GM12878 (cell line): ENCODE results near the gene PIGV. TPM values are rescaled to one million over a fixed set of nuclear protein-coding genes. Genes with fewer than 3 reads are reported as not detected.

Source experiments
- ATAC-seq: fragments of 200-7000 bp; cut with Tn5 transposase; 3 replicates; pipeline ENCODE4 v1.9.1; 2020; ENCODE audit warnings: mild to moderate bottlenecking, moderate library complexity
- BruUV-seq: library from RNA; stranded (reverse); fragments of 400-500 nt; replicated peaks from 2 replicates; lab custom pipeline; 2021; lab: Mats Ljungman, UMichigan
- CTCF ChIA-PET: fragments of 300-600 bp; sonication (Branson Sonifier 250); formaldehyde crosslinking; extraction: SDS; loops from one replicate; lab custom pipeline; 2021; ENCODE audit warnings: inconsistent platforms; lab: Yijun Ruan, JAX
- POLR2A ChIA-PET: fragments of 350-600 bp; formaldehyde crosslinking; extraction: SDS; loops from one replicate; lab custom pipeline; 2021; ENCODE audit warnings: inconsistent platforms; lab: Charles Lee
- RAD21 ChIA-PET: fragments of 300-600 bp; sonication (Branson Sonifier 250); formaldehyde crosslinking; loops from one replicate; lab custom pipeline; 2023; ENCODE audit warnings: antibody characterized with exemption; ENCODE audit not compliant: unreplicated experiment; lab: Charles Lee
- SMC1A ChIA-PET: fragments of 300-600 bp; sonication (Branson Sonifier 250); formaldehyde crosslinking; loops from one replicate; lab custom pipeline; 2023; ENCODE audit not compliant: unreplicated experiment, uncharacterized antibody; lab: Charles Lee
- DNase-seq: peaks from one replicate; pipeline ENCODE4 v3.0.0-alpha.2; 2011; ENCODE audit warnings: low read depth, low spot score
- FAIRE-seq: peaks from 3 replicates; lab custom pipeline; 2011; peaks lifted over from hg19 to GRCh38; lab: Jason Lieb, UNC
- H2AFZ ChIP-seq: 2 replicates; pipeline ENCODE4 v1.6.0; 2011; ENCODE audit warnings: low read depth, low read length, control low read depth; ENCODE audit not compliant: control insufficient read depth
- H3K27ac ChIP-seq: 2 replicates; pipeline ENCODE4 v1.5.1; 2011; ENCODE audit warnings: control low read depth; ENCODE audit not compliant: control insufficient read depth, insufficient read depth
- H3K27me3 ChIP-seq, 2 experiments: replicated peaks in 1 of 2; 2 replicates each; pipeline versions ENCODE4 v1.6.0 to v1.6.1; 2011; ENCODE audit warnings: low read length in 1 of 2; ENCODE audit not compliant: control insufficient read depth in 2 of 2, insufficient read depth in 2 of 2
- H3K36me3 ChIP-seq, 2 experiments: 2 replicates each; pipeline ENCODE4 v1.5.1; 2011; ENCODE audit warnings: low read length in 1 of 2; ENCODE audit not compliant: control insufficient read depth in 2 of 2, insufficient read depth in 2 of 2
- H3K4me1 ChIP-seq: 2 replicates; pipeline ENCODE4 v1.6.1; 2011; ENCODE audit warnings: mild to moderate bottlenecking, low read length, moderate library complexity, mixed read lengths; ENCODE audit not compliant: control insufficient read depth, insufficient read depth
- H3K4me2 ChIP-seq: 2 replicates; pipeline ENCODE4 v1.6.0; 2011; ENCODE audit warnings: control low read depth; ENCODE audit not compliant: control insufficient read depth, insufficient read depth
- H3K4me3 ChIP-seq: fragments of 200-600 bp; sonication (generic); 2 replicates; pipeline ENCODE4 v1.5.1; 2016
- H3K79me2 ChIP-seq: 2 replicates; pipeline ENCODE4 v1.6.0; 2011; ENCODE audit warnings: low read length; ENCODE audit not compliant: control insufficient read depth, insufficient read depth
- H3K9ac ChIP-seq: 2 replicates; pipeline ENCODE4 v1.8.0; 2011; ENCODE audit warnings: low read length, control low read depth, mixed read lengths; ENCODE audit not compliant: control insufficient read depth, insufficient read depth
- H3K9me3 ChIP-seq: replicated peaks from 3 replicates; pipeline ENCODE4 v1.5.1; 2011; ENCODE audit warnings: mild to moderate bottlenecking, low read length; ENCODE audit not compliant: control insufficient read depth, insufficient read depth
- H4K20me1 ChIP-seq: 2 replicates; pipeline ENCODE4 v1.6.0; 2011; ENCODE audit not compliant: control insufficient read depth, insufficient read depth
- BCL11A ChIP-seq: IDR thresholded peaks from 2 replicates; pipeline ENCODE4 v1.6.1; 2011; ENCODE audit warnings: low read depth, low read length
- CREB1 ChIP-seq: IDR thresholded peaks from 2 replicates; pipeline ENCODE4 v1.6.1; 2012; ENCODE audit warnings: low read depth, mild to moderate bottlenecking, inconsistent platforms
- CREM ChIP-seq: IDR thresholded peaks from 2 replicates; pipeline ENCODE4 v1.6.1; 2014; ENCODE audit warnings: antibody characterized with exemption, low read depth
- ETV6 ChIP-seq, 2 experiments: fragments of 450-650 bp in 1 of 2; IDR thresholded peaks in 1 of 2; conservative IDR thresholded peaks in 1 of 2; 2 replicates each; pipeline ENCODE4 v1.6.1; 2014; ENCODE audit warnings: antibody characterized with exemption in 1 of 2, borderline replicate concordance in 1 of 2, low read depth in 1 of 2, mild to moderate bottlenecking in 1 of 2, moderate library complexity in 1 of 2
- GABPA ChIP-seq: IDR thresholded peaks from 2 replicates; pipeline ENCODE4 v1.6.1; 2014; ENCODE audit warnings: antibody characterized with exemption, low read depth, mild to moderate bottlenecking, inconsistent platforms
- GATAD2B ChIP-seq: fragments of 450-650 bp; conservative IDR thresholded peaks from 2 replicates; pipeline ENCODE4 v1.6.1; 2017; ENCODE audit warnings: low read depth, mild to moderate bottlenecking, moderate library complexity
- KDM1A ChIP-seq: fragments of 200-600 bp; sonication (generic); IDR thresholded peaks from 2 replicates; pipeline ENCODE4 v1.6.1; 2016; ENCODE audit warnings: borderline replicate concordance
- KLF5 ChIP-seq: fragments of 450-650 bp; IDR thresholded peaks from 2 replicates; pipeline ENCODE4 v1.6.1; 2014; ENCODE audit warnings: mild to moderate bottlenecking; ENCODE audit not compliant: partially characterized antibody
- PAX5 ChIP-seq: IDR thresholded peaks from 2 replicates; pipeline ENCODE4 v1.6.1; 2011; ENCODE audit warnings: low read depth, low read length, borderline replicate concordance
- POLR2AphosphoS5 ChIP-seq: IDR thresholded peaks from 2 replicates; pipeline ENCODE4 v1.6.1; 2011; ENCODE audit warnings: mild to moderate bottlenecking, low read length, inconsistent platforms
- WGBS: methylation state at CpG from one replicate; pipeline ENCODE4 v1.1.6; 2016; ENCODE audit warnings: low lambda C conversion rate; ENCODE audit not compliant: insufficient replicate concordance, insufficient coverage; ENCODE audit errors: missing lambda C conversion rate; 5-methylcytosine and 5-hydroxymethylcytosine counted together
- in situ Hi-C: fragments of 300-500 bp; cut with MboI; formaldehyde crosslinking; loops from 9 replicates; pipeline ENCODE4 v1.14.3; 2018; ENCODE audit warnings: mixed read lengths
- intact Hi-C: fragments of 100-400 bp; cut with micrococcal nuclease; formaldehyde crosslinking; loops from one replicate; pipeline ENCODE4 v1.14.2; 2022; ENCODE audit not compliant: unreplicated experiment
- polyA plus RNA-seq, 11 experiments: library from polyadenylated mRNA; depleted of rRNA in 4 of 11; unstranded in 6 of 11; stranded (reverse) in 5 of 11; fragments of >200 nt; fragmentation: Nextera tagmentation in 4 of 11; fragmentation: Illumina TruSeq in 1 of 11; extraction: Ambion mirVana in 4 of 11; extraction: Trizol in 1 of 11; gene quantifications; 1 replicate in 1 of 11; 2 replicates in 10 of 11; pipeline versions ENCODE4 v1.2.1 to v1.2.3, GENCODE V29; 2011 to 2016; ENCODE audit warnings: inconsistent platforms in 2 of 11, missing spikeins in 2 of 11, low read depth in 1 of 11
- total RNA-seq, 4 experiments: library from RNA; depleted of rRNA in 3 of 4; stranded (reverse); fragments of >200 nt in 3 of 4; fragmentation: Illumina TruSeq in 1 of 4; extraction: Trizol in 1 of 4; gene quantifications; 2 replicates each; pipeline versions ENCODE4 v1.2.1 to v1.2.3, GENCODE V29; 2013 to 2021
- TF ChIP-seq, protein P1 (sequence below): IDR thresholded peaks from 2 replicates; pipeline ENCODE4 v1.6.1; 2012; ENCODE audit warnings: low read depth, low read length, improper control_type of control experiment
- TF ChIP-seq, protein P2 (sequence below): fragments of 450-650 bp; IDR thresholded peaks from 2 replicates; pipeline ENCODE4 v1.6.1; 2016; ENCODE audit warnings: mild to moderate bottlenecking
- TF ChIP-seq, protein P3 (sequence below): fragments of 450-650 bp; conservative IDR thresholded peaks from 2 replicates; pipeline ENCODE4 v1.6.1; 2017; ENCODE audit warnings: mild to moderate bottlenecking, moderate library complexity
- TF ChIP-seq, protein P4 (sequence below): IDR thresholded peaks from 2 replicates; pipeline ENCODE4 v1.6.1; 2011; ENCODE audit warnings: low read depth, low read length, improper control_type of control experiment, borderline replicate concordance
- TF ChIP-seq, protein P5 (sequence below): IDR thresholded peaks from 2 replicates; pipeline ENCODE4 v1.6.1; 2011; ENCODE audit warnings: low read depth, mild to moderate bottlenecking, low read length, moderate library complexity, borderline replicate concordance; ENCODE audit errors: extremely low read depth

The PIGV gene
- total and polyA plus RNA-seq, 10 of the 15 experiments (the other 5 are each of a cell fraction or from before 2014, with no cell fraction given), result 8.8 to 18.1 (median 11.9) TPM

DNA sequence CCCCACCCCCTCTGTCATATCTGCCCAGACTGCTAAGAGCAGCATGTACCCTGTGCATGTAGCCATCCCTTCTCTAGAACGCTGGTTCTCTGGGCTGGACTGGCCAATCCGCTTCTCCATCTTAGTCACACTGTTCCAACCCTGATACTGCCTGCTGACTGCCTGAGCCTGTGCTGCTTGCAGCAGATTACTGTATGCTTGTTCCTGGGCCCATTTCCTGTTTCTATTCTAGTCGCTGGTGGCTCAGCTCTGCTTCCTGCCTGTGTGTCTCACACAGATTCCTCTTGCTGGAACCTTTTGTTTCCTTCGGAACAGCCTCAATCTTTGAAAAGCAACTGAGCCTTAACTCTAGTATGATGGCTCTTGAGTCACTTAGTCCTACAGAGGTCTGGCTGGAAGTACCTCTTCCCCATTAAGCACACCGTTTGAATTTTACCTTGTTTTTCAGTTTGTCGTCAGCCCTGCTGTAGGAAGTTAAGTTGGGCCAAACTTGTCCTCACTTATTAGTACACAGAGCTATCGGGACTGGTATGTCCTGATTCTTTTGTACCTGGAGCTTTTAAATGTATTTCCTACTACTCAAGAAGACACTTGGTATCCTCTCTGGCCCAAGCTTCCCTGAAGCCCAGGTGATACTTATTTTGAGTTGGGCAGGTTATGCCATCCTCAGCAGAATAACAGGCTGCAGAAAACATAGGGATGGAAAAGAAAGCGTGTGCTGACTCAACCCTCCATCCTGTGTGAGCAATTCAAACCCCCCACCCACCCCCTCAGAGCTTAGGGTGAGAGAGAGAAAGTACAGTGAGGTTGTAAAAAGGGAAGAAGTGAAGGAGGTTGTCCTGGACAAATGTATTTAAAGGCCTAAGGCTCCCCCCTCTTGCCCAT lies 43.4 kb upstream of the PIGV start:
- Histone ChIP-seq H3K27ac (peak overlapping the region; percentile 96), H3K27me3 (no peaks in the 10 kb centered on the region), H3K9ac (peak overlapping the region; percentile 72), H3K4me2 (peak overlapping the region; percentile 92), H2AFZ (0 out of 2 replicates have a peak overlapping the region, but pooled peaks have one; percentile 14), H3K36me3 (peaks cover 13 to 48% of the 10 kb centered on the region in 2 experiments), H3K4me1 (peaks cover 47% of the 10 kb centered on the region), H4K20me1 (no peaks in the 10 kb centered on the region), H3K79me2 (peaks cover 71% of the 10 kb centered on the region), H3K9me3 (no peaks in the 10 kb centered on the region), H3K4me3 (peak overlapping the region; percentile 65; the same call in 1 of the 2 replicates)
- FAIRE-seq, result peak; percentile 98
- ATAC-seq, result peak; percentile 100
- DNase-seq, result peak; percentile 99
- in situ Hi-C loops (no loop called here), intact Hi-C loops (loop anchor here (2.0 to 5.0 kb wide), 2 partner anchors 42 kb away; partner anchors contain the start of gene PIGV)
- POLR2A ChIA-PET, result interaction anchor here (0.7 to 4.0 kb wide), 20 partner anchors 14 to 1358 kb away, joined by 3 to 34 read pairs (median 4); partner anchors contain the start of gene PIGV
- 2% methylated on average over 8 of the region's 8 CpGs for WGBS
- RAD21 ChIA-PET, result interaction anchor here (0.6 to 4.5 kb wide), 17 partner anchors 16 to 243 kb away, joined by 3 to 34 read pairs (median 4); partner anchors contain the start of gene PIGV
- CTCF ChIA-PET, result interaction anchor here (0.6 to 6.4 kb wide), 15 partner anchors 12 to 312 kb away, joined by 3 to 31 read pairs (median 6); partner anchors contain the start of gene PIGV
- SMC1A ChIA-PET, result interaction anchor here (0.9 to 11.2 kb wide), 21 partner anchors 12 to 244 kb away, joined by 3 to 135 read pairs (median 7); partner anchors contain the start of gene PIGV
- BruUV-seq, result TSS peak; percentile 37
- TF ChIP-seq GATAD2B, result no peak
- TF ChIP-seq POLR2AphosphoS5, result peak; percentile 69
- TF ChIP-seq CREM, result peak; percentile 85
- TF ChIP-seq, protein P1, sequence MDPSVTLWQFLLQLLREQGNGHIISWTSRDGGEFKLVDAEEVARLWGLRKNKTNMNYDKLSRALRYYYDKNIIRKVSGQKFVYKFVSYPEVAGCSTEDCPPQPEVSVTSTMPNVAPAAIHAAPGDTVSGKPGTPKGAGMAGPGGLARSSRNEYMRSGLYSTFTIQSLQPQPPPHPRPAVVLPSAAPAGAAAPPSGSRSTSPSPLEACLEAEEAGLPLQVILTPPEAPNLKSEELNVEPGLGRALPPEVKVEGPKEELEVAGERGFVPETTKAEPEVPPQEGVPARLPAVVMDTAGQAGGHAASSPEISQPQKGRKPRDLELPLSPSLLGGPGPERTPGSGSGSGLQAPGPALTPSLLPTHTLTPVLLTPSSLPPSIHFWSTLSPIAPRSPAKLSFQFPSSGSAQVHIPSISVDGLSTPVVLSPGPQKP, result peak; percentile 94
- TF ChIP-seq, protein P2, sequence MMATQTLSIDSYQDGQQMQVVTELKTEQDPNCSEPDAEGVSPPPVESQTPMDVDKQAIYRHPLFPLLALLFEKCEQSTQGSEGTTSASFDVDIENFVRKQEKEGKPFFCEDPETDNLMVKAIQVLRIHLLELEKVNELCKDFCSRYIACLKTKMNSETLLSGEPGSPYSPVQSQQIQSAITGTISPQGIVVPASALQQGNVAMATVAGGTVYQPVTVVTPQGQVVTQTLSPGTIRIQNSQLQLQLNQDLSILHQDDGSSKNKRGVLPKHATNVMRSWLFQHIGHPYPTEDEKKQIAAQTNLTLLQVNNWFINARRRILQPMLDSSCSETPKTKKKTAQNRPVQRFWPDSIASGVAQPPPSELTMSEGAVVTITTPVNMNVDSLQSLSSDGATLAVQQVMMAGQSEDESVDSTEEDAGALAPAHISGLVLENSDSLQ, result no peak; the same call in 1 of the 2 replicates
- TF ChIP-seq PAX5, result peak; percentile 83; the same call in 1 of the 2 replicates
- TF ChIP-seq CREB1, result peak; percentile 84
- peak; percentile 83 for TF ChIP-seq KLF5
- TF ChIP-seq, protein P3, sequence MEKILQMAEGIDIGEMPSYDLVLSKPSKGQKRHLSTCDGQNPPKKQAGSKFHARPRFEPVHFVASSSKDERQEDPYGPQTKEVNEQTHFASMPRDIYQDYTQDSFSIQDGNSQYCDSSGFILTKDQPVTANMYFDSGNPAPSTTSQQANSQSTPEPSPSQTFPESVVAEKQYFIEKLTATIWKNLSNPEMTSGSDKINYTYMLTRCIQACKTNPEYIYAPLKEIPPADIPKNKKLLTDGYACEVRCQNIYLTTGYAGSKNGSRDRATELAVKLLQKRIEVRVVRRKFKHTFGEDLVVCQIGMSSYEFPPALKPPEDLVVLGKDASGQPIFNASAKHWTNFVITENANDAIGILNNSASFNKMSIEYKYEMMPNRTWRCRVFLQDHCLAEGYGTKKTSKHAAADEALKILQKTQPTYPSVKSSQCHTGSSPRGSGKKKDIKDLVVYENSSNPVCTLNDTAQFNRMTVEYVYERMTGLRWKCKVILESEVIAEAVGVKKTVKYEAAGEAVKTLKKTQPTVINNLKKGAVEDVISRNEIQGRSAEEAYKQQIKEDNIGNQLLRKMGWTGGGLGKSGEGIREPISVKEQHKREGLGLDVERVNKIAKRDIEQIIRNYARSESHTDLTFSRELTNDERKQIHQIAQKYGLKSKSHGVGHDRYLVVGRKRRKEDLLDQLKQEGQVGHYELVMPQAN, result no peak
- TF ChIP-seq, protein P4, sequence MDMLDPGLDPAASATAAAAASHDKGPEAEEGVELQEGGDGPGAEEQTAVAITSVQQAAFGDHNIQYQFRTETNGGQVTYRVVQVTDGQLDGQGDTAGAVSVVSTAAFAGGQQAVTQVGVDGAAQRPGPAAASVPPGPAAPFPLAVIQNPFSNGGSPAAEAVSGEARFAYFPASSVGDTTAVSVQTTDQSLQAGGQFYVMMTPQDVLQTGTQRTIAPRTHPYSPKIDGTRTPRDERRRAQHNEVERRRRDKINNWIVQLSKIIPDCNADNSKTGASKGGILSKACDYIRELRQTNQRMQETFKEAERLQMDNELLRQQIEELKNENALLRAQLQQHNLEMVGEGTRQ, result no peak; the same call in 1 of the 2 replicates
- TF ChIP-seq ETV6 (conservative IDR thresholded peaks at IDR 0.05 in 1 of 2, IDR thresholded peaks at IDR 0.05 in 1 of 2; ENCODE audit: borderline replicate concordance in 1 of 2, low read depth in 1 of 2), result peak in 1 of 2 experiments; percentile 99; a peak in 2 of 4 replicates
- no peak for TF ChIP-seq KDM1A
- peak; percentile 58; the same call in 1 of the 2 replicates for TF ChIP-seq BCL11A
- TF ChIP-seq GABPA, result peak; percentile 80
- TF ChIP-seq, protein P5, sequence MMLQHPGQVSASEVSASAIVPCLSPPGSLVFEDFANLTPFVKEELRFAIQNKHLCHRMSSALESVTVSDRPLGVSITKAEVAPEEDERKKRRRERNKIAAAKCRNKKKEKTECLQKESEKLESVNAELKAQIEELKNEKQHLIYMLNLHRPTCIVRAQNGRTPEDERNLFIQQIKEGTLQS, result peak; percentile 61; the same call in 1 of the 2 replicates
